ENCODE results near the gene KCNQ1OT1.

DNA sequence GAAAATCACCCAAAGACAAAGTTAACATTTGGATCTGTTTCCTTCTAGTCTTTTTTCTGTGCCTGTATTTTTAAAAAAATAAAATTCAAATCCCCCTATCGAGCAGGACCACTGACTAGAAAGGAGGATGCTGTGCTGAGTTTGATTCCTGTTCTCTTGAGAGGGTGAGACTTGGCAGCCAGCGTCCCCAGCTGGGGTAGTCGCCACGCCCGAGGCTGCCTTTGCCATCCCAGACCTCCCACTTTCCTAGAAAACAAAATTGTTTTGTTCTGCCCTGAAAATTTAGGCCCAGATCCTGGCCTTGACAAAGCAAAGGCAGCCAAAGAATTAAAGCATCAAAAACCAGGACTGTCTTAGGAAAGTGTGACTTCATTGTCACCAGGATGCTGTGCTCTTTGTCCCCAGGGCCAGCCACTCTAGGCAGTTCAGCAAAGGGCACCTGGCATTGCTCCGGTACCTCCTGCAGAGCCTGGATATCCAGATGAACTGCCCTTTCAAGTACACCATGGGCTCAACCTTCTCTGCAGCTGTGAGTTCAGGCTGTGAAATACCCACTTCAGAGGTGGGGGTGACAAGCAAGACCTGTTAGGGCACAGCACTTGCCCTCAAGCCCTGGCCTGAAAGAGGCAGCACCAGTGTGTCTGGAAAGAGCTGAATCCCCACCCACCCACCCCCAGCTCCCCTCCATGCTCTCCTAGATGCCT, 44.6 kb downstream of the KCNQ1OT1 start:
- no peak for TF ChIP-seq CTCF (IDR thresholded peaks at IDR 0.05 in 8 of 11, conservative IDR thresholded peaks at IDR 0.05 in 3 of 11)
- TF ChIP-seq POLR2AphosphoS5 (IDR thresholded peaks at IDR 0.05) = no peak
